Liver (tissue), 9 donors: ENCODE results near the gene P2RY8. TPM values are rescaled to one million over a fixed set of nuclear protein-coding genes. Genes with fewer than 3 reads are reported as not detected.

ENCODE experiments used
- DNase-seq: peaks from one replicate; pipeline ENCODE4 v3.0.0-alpha.2; 2017; ENCODE audit warnings: low spot score
- H3K27ac ChIP-seq, 2 donors: one replicate each; pipeline ENCODE4 v1.7.0; 2013; ENCODE audit warnings: inconsistent platforms in 2 of 2, low read length in 2 of 2, control low read depth in 1 of 2, low read depth in 1 of 2, mild to moderate bottlenecking in 1 of 2
- H3K27me3 ChIP-seq, 4 donors: one replicate each; pipeline versions ENCODE4 v1.6.1 to v1.7.0; 2013; ENCODE audit warnings: low read length in 3 of 4, inconsistent platforms in 1 of 4, mild to moderate bottlenecking in 1 of 4, moderate library complexity in 1 of 4; ENCODE audit not compliant: control insufficient read depth in 4 of 4, insufficient read depth in 4 of 4
- H3K36me3 ChIP-seq, 4 donors: one replicate each; pipeline versions ENCODE4 v1.6.1 to v1.7.0; 2013; ENCODE audit warnings: low read length in 3 of 4, mild to moderate bottlenecking in 3 of 4, low read depth in 1 of 4, moderate library complexity in 1 of 4; ENCODE audit not compliant: control insufficient read depth in 4 of 4, insufficient read depth in 3 of 4
- H3K4me1 ChIP-seq, 4 donors: one replicate each; pipeline versions ENCODE4 v1.6.1 to v1.7.0; 2013; ENCODE audit warnings: low read length in 3 of 4, mild to moderate bottlenecking in 3 of 4, moderate library complexity in 1 of 4; ENCODE audit not compliant: control insufficient read depth in 4 of 4, insufficient read depth in 4 of 4
- H3K4me3 ChIP-seq, 3 donors: one replicate each; pipeline versions ENCODE4 v1.6.1 to v1.7.0; 2013; ENCODE audit warnings: low read length in 3 of 3, control low read depth in 1 of 3, low read depth in 1 of 3, mild to moderate bottlenecking in 1 of 3
- H3K9ac ChIP-seq, 2 donors: one replicate each; pipeline ENCODE4 v1.7.0; 2013; ENCODE audit warnings: low read length in 2 of 2, mild to moderate bottlenecking in 2 of 2, moderate library complexity in 2 of 2, control low read depth in 1 of 2, low read depth in 1 of 2
- H3K9me3 ChIP-seq, 4 donors: one replicate each; pipeline versions ENCODE4 v1.6.1 to v1.7.0; 2013; ENCODE audit warnings: low read length in 3 of 4; ENCODE audit not compliant: control insufficient read depth in 4 of 4
- FOXA1 ChIP-seq: IDR thresholded peaks from 2 replicates; pipeline ENCODE4 v1.6.1; 2016; ENCODE audit warnings: antibody characterized with exemption
- JUND ChIP-seq, 2 donors: IDR thresholded peaks; 2 replicates each; pipeline ENCODE4 v1.6.1; 2016; ENCODE audit warnings: antibody characterized with exemption in 2 of 2
- NR2F2 ChIP-seq: IDR thresholded peaks from 2 replicates; pipeline ENCODE4 v1.6.1; 2016; ENCODE audit warnings: antibody characterized with exemption
- RAD21 ChIP-seq, 2 donors: IDR thresholded peaks; 2 replicates each; pipeline ENCODE4 v1.6.1; 2016; ENCODE audit warnings: antibody characterized with exemption in 2 of 2, mild to moderate bottlenecking in 2 of 2
- RXRA ChIP-seq, 2 donors: IDR thresholded peaks; 2 replicates each; pipeline ENCODE4 v1.6.1; 2017 to 2018; ENCODE audit warnings: antibody characterized with exemption in 2 of 2, mild to moderate bottlenecking in 1 of 2
- TAF1 ChIP-seq: conservative IDR thresholded peaks from 2 replicates; pipeline ENCODE4 v1.6.1; 2016; ENCODE audit warnings: antibody characterized with exemption, mild to moderate bottlenecking
- YY1 ChIP-seq: IDR thresholded peaks from 2 replicates; pipeline ENCODE4 v1.6.1; 2016; ENCODE audit warnings: antibody characterized with exemption, mild to moderate bottlenecking
- WGBS: extraction: QIAGEN DNeasy Blood & Tissue Kit; methylation state at CpG from one replicate; pipeline ENCODE4 v1.1.7; 2013; 5-methylcytosine and 5-hydroxymethylcytosine counted together
- polyA plus RNA-seq, 2 donors: library from polyadenylated mRNA; stranded (reverse) in 1 of 2; unstranded in 1 of 2; fragments of 200-250 nt in 1 of 2; fragments of >200 nt in 1 of 2; fragmentation: Nextera tagmentation in 1 of 2; extraction: Ambion mirVana in 1 of 2; gene quantifications; one replicate each; pipeline versions ENCODE4 v1.2.1 to v1.2.3, GENCODE V29; 2013 to 2015
- total RNA-seq, 2 donors: library from RNA; depleted of rRNA; stranded (reverse); fragments of >200 nt; gene quantifications; one replicate each; pipeline ENCODE4 v1.2.3, GENCODE V29; 2014
- TF ChIP-seq, protein P1 (sequence below): IDR thresholded peaks from 2 replicates; pipeline ENCODE4 v1.6.1; 2016; ENCODE audit warnings: antibody characterized with exemption, mild to moderate bottlenecking
- TF ChIP-seq, protein P2 (sequence below): IDR thresholded peaks from 2 replicates; pipeline ENCODE4 v1.6.1; 2016; ENCODE audit warnings: antibody characterized with exemption
- TF ChIP-seq, protein P3 (sequence below): fragments of 150-350 bp; IDR thresholded peaks from 2 replicates; pipeline ENCODE4 v1.5.1; 2017; ENCODE audit warnings: improper control_type of control experiment, low read depth, low read length; ENCODE audit not compliant: missing input control
- TF ChIP-seq, protein P4 (sequence below): IDR thresholded peaks from 2 replicates; pipeline ENCODE4 v1.6.1; 2016; ENCODE audit warnings: antibody characterized with exemption
- donor health status: healthy.
- donor health status: healthy.
- donor health status: healthy.
- donor health status: healthy.
- donor health status: healthy.

Gene P2RY8
- total and polyA plus RNA-seq, 4 donors: 0.24 to 4.4 (median 0.59) TPM

DNA sequence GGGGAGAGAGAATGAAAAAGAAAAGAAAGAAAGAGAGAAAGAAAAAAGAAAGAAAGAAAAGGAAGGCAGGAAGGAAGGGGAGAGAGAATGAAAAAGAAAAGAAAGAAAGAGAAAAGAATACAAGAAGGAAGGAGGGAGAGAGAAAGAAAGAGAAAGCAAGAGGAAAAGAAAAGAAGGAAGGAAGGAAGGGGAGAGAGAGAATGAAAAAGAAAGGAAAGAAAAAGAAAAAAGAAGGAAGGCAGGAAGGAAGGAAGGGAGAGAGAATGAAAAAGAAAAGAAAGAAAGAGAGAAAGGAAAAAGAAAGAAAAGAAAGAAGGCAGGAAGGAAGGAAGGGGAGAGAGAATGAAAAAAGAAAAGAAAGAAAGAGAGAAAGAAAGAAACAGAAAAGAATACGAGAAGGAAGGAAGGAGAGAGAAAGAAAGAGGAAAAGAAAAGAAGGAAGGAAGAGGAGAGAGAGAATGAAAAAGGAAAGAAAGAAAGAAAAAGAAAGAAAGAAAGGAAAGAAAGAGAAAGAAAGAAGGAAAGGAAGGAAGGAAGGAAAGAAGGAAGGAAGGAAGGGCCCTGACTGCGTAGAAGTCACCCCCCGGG, 15.1 kb upstream of the P2RY8 start:
- H3K27me3 ChIP-seq: no peaks in the 10 kb centered on the region
- no peak for DNase-seq
- H3K36me3 ChIP-seq: no peaks in the 10 kb centered on the region
- H3K4me3 ChIP-seq: no peak overlapping the region
- H3K4me1 ChIP-seq: no peaks in the 10 kb centered on the region
- H3K9ac ChIP-seq: no peak overlapping the region
- TF ChIP-seq RXRA (IDR thresholded peaks at IDR 0.05) (no peak), YY1 (no peak), JUND (IDR thresholded peaks at IDR 0.05) (no peak), RAD21 (IDR thresholded peaks at IDR 0.05) (no peak)
- no peak overlapping the region for H3K27ac ChIP-seq
- 80% methylated on average over 3 of the region's 3 CpGs for WGBS
- peaks cover 0 to 4% (median 1%) of the 10 kb centered on the region in 4 donors for H3K9me3 ChIP-seq

DNA sequence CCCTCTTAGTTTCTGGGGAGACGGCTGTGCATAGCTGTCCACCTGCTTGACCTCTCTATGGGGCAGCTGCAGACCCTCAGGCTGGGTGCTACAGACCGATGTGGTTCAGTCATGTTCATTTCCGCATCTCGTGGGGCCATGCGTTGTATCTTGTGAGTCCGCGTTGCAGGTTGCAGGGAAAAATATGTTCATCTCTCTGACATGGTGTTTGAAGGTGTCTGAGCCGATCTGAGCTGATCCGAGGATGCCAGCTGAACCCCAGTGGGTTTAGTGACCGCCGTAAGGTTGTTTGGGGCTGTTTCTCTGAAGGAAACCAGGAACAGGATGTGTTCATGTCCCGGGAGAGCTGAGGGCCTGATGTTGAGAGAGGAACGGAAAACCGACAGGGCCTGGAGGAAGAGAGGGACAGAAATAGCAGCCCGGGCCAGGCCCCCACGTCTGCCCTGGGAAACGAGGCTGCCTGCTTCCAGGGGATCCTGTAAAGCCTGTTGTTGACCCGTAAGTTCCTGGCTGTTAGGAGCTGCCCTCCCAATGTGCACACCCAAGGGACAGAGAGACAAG, 9.8 kb upstream of the P2RY8 start:
- no peaks in the 10 kb centered on the region for H3K36me3 ChIP-seq
- 79% methylated on average over 18 of the region's 18 CpGs for WGBS
- H3K27ac ChIP-seq: no peak overlapping the region
- H3K4me1 ChIP-seq: no peaks in the 10 kb centered on the region
- no peaks in the 10 kb centered on the region for H3K9me3 ChIP-seq
- H3K27me3 ChIP-seq: no peaks in the 10 kb centered on the region
- DNase-seq: no peak
- H3K4me3 ChIP-seq: no peak overlapping the region
- no peak overlapping the region for H3K9ac ChIP-seq
- TF ChIP-seq NR2F2 (peak; percentile 26), FOXA1 (no peak)

DNA sequence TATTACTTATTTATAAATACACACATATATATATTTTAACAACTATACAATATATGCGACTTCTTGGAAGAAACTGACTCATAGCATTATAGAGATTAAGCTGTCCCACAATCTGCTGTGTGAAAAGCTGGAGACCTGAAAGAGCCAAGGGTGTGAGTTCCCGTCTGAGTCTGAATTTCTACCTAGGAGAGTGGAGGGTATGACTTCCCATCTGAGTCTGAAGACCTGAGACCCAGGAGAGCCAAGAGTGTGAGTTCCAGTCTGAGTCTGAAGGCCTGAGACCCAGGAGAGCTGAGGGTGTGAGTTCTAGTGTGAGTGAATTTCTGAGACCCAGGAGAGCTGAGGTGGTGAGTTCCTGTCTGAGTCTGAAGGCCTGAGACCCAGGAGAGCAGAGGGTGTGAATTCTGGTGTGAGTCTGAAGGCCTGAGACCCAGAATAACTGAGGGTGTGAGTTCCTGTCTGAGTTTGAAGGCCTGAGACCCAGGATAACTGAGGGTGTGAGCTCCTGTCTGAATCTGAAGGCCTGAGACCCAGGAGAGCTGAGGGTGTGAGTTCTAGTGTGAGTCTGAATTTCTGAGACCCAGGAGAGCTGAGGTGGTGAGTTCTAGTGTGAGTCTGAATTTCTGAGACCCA, 8.9 kb upstream of the P2RY8 start:
- Histone ChIP-seq H3K4me1 (no peaks in the 10 kb centered on the region), H3K9ac (no peak overlapping the region), H3K9me3 (no peaks in the 10 kb centered on the region), H3K4me3 (no peak overlapping the region), H3K27me3 (no peaks in the 10 kb centered on the region), H3K27ac (no peak overlapping the region), H3K36me3 (no peaks in the 10 kb centered on the region)
- TF ChIP-seq, protein P1, sequence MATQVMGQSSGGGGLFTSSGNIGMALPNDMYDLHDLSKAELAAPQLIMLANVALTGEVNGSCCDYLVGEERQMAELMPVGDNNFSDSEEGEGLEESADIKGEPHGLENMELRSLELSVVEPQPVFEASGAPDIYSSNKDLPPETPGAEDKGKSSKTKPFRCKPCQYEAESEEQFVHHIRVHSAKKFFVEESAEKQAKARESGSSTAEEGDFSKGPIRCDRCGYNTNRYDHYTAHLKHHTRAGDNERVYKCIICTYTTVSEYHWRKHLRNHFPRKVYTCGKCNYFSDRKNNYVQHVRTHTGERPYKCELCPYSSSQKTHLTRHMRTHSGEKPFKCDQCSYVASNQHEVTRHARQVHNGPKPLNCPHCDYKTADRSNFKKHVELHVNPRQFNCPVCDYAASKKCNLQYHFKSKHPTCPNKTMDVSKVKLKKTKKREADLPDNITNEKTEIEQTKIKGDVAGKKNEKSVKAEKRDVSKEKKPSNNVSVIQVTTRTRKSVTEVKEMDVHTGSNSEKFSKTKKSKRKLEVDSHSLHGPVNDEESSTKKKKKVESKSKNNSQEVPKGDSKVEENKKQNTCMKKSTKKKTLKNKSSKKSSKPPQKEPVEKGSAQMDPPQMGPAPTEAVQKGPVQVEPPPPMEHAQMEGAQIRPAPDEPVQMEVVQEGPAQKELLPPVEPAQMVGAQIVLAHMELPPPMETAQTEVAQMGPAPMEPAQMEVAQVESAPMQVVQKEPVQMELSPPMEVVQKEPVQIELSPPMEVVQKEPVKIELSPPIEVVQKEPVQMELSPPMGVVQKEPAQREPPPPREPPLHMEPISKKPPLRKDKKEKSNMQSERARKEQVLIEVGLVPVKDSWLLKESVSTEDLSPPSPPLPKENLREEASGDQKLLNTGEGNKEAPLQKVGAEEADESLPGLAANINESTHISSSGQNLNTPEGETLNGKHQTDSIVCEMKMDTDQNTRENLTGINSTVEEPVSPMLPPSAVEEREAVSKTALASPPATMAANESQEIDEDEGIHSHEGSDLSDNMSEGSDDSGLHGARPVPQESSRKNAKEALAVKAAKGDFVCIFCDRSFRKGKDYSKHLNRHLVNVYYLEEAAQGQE: no peak
- TF ChIP-seq, protein P2, sequence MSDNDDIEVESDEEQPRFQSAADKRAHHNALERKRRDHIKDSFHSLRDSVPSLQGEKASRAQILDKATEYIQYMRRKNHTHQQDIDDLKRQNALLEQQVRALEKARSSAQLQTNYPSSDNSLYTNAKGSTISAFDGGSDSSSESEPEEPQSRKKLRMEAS: no peak
- TF ChIP-seq, protein P3, sequence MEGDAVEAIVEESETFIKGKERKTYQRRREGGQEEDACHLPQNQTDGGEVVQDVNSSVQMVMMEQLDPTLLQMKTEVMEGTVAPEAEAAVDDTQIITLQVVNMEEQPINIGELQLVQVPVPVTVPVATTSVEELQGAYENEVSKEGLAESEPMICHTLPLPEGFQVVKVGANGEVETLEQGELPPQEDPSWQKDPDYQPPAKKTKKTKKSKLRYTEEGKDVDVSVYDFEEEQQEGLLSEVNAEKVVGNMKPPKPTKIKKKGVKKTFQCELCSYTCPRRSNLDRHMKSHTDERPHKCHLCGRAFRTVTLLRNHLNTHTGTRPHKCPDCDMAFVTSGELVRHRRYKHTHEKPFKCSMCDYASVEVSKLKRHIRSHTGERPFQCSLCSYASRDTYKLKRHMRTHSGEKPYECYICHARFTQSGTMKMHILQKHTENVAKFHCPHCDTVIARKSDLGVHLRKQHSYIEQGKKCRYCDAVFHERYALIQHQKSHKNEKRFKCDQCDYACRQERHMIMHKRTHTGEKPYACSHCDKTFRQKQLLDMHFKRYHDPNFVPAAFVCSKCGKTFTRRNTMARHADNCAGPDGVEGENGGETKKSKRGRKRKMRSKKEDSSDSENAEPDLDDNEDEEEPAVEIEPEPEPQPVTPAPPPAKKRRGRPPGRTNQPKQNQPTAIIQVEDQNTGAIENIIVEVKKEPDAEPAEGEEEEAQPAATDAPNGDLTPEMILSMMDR: no peak
- no peak for TF ChIP-seq TAF1
- no peak for TF ChIP-seq RAD21 (IDR thresholded peaks at IDR 0.05)
- TF ChIP-seq, protein P4, sequence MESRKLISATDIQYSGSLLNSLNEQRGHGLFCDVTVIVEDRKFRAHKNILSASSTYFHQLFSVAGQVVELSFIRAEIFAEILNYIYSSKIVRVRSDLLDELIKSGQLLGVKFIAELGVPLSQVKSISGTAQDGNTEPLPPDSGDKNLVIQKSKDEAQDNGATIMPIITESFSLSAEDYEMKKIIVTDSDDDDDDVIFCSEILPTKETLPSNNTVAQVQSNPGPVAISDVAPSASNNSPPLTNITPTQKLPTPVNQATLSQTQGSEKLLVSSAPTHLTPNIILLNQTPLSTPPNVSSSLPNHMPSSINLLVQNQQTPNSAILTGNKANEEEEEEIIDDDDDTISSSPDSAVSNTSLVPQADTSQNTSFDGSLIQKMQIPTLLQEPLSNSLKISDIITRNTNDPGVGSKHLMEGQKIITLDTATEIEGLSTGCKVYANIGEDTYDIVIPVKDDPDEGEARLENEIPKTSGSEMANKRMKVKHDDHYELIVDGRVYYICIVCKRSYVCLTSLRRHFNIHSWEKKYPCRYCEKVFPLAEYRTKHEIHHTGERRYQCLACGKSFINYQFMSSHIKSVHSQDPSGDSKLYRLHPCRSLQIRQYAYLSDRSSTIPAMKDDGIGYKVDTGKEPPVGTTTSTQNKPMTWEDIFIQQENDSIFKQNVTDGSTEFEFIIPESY: no peak
- DNase-seq: no peak
- 84% methylated on average over 2 of the region's 2 CpGs for WGBS
